HEK293T (cell line): ENCODE results near the gene GADD45B.

ENCODE experiments used
- ARNT ChIP-seq: fragments of 450-650 bp; IDR thresholded peaks from 2 replicates; pipeline ENCODE4 v1.6.1; 2017; ENCODE audit warnings: mild to moderate bottlenecking
- CTBP1 ChIP-seq: fragments of 450-650 bp; IDR thresholded peaks from 2 replicates; pipeline ENCODE4 v1.6.1; 2016; ENCODE audit warnings: borderline replicate concordance
- ELF4 ChIP-seq: fragments of 450-650 bp; IDR thresholded peaks from 2 replicates; pipeline ENCODE4 v1.6.1; 2017; ENCODE audit warnings: antibody characterized with exemption
- FOXA1 ChIP-seq: fragments of 450-650 bp; IDR thresholded peaks from 2 replicates; pipeline ENCODE4 v1.6.1; 2016; ENCODE audit warnings: mild to moderate bottlenecking
- FOXK2 ChIP-seq: fragments of 450-650 bp; IDR thresholded peaks from 2 replicates; pipeline ENCODE4 v1.6.1; 2016; ENCODE audit warnings: mild to moderate bottlenecking
- FOXM1 ChIP-seq: fragments of 450-650 bp; IDR thresholded peaks from 2 replicates; pipeline ENCODE4 v1.6.1; 2017; ENCODE audit warnings: mild to moderate bottlenecking, borderline replicate concordance
- LEF1 ChIP-seq: fragments of 450-650 bp; IDR thresholded peaks from 2 replicates; pipeline ENCODE4 v1.6.1; 2017; ENCODE audit warnings: mild to moderate bottlenecking, borderline replicate concordance
- PKNOX1 ChIP-seq: fragments of 450-650 bp; IDR thresholded peaks from 2 replicates; pipeline ENCODE4 v1.6.1; 2016
- SP1 ChIP-seq: fragments of 450-650 bp; IDR thresholded peaks from 2 replicates; pipeline ENCODE4 v1.6.1; 2017
- SUZ12 ChIP-seq: fragments of 450-650 bp; IDR thresholded peaks from 2 replicates; pipeline ENCODE4 v1.6.1; 2016; ENCODE audit warnings: mild to moderate bottlenecking
- TARDBP ChIP-seq: fragments of 450-650 bp; IDR thresholded peaks from 2 replicates; pipeline ENCODE4 v1.6.1; 2016
- ZNF384 ChIP-seq: fragments of 450-650 bp; IDR thresholded peaks from 2 replicates; pipeline ENCODE4 v1.6.1; 2016

- TF ChIP-seq FOXM1 (no peak), ZNF384 (no peak), FOXA1 (no peak), PKNOX1 (no peak), LEF1 (no peak), SP1 (no peak), ELF4 (no peak), SUZ12 (no peak), TARDBP (no peak), FOXK2 (no peak), ARNT (no peak), CTBP1 (no peak)
These were observed 3.0 kb downstream of the GADD45B start for GRCh38 chr19:2478756-2479555.
